PC-3 (cell line): ENCODE results near the gene TMEM219.

Experiments used
- EZH2 ChIP-seq: fragments of 300-600 bp; sonication (generic); IDR thresholded peaks from one replicate; pipeline ENCODE4 v1.6.1; 2017; ENCODE audit warnings: antibody characterized with exemption, mild to moderate bottlenecking, low read length; ENCODE audit not compliant: unreplicated experiment
- TF ChIP-seq, protein P1 (sequence below): fragments of 300-600 bp; sonication (generic); conservative IDR thresholded peaks from 2 replicates; pipeline ENCODE4 v1.5.1; 2017; ENCODE audit warnings: antibody characterized with exemption, low read depth, mild to moderate bottlenecking, low read length

DNA sequence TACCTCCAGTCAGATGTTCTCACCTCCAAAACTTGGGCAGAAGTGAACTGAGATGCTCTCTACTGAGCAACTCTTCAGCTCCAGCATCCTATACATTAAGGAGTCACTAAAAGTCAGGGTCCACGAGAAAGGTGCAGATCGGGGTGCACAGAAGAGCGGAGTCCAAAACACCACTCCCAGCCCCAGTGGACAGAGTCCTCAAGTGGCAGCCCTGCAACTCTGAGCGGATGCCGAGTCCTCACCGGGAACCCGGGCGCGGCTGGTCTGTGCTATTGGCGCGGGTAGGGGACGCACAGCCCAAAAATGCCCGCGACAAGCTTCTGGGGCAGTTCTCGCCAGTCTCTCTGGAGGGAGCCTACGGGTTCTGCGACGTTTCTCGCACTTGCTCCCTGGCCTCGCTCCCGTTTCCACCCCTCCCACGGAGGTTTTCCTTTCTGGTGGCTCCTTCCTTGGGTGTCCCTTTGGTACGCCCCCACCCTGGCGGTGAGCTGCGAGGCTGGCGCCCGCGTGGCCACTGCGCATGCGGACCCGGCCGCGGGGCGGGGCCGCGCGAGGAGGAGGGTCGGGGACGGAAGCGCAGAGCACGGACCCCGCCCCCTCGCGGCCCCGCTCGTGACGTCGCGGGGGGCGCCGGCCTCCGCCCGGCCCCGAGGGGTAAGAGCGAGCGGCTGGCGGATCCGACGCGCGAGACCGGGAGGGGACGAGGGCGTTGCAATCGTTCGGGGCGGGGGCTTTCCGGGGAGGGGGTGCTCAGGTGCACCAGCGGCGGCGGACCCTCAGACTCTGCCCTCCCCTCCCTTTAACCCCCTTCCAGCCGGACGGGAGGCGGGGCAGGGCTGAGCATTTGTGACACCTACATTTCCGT lies at the start of gene TMEM219:
- TF ChIP-seq, protein P1, sequence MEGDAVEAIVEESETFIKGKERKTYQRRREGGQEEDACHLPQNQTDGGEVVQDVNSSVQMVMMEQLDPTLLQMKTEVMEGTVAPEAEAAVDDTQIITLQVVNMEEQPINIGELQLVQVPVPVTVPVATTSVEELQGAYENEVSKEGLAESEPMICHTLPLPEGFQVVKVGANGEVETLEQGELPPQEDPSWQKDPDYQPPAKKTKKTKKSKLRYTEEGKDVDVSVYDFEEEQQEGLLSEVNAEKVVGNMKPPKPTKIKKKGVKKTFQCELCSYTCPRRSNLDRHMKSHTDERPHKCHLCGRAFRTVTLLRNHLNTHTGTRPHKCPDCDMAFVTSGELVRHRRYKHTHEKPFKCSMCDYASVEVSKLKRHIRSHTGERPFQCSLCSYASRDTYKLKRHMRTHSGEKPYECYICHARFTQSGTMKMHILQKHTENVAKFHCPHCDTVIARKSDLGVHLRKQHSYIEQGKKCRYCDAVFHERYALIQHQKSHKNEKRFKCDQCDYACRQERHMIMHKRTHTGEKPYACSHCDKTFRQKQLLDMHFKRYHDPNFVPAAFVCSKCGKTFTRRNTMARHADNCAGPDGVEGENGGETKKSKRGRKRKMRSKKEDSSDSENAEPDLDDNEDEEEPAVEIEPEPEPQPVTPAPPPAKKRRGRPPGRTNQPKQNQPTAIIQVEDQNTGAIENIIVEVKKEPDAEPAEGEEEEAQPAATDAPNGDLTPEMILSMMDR: no peak; the same call in 1 of the 2 replicates
- TF ChIP-seq EZH2: no peak
